ENCODE data around the gene CEP72.

GRCh38 chr5:639584-640213, 27.6 kb downstream of the CEP72 start:
- TF ChIP-seq CTCF (IDR thresholded peaks at IDR 0.05) (no peak), EZH2 (IDR thresholded peaks at IDR 0.05; ENCODE audit: borderline replicate concordance, insufficient read depth, low read depth, low read length, poor library complexity, severe bottlenecking) (no peak)

Data from B cell (primary cell).